ENCODE data around the gene CCDC66.

- TF ChIP-seq CTCF (conservative IDR thresholded peaks at IDR 0.05 in 1 of 2, IDR thresholded peaks at IDR 0.05 in 1 of 2; ENCODE audit: low read depth in 1 of 2, low read length in 2 of 2) (no peak), EZH2 (IDR thresholded peaks at IDR 0.05; ENCODE audit: low read length, missing control alignments) (no peak)
These were observed 63.4 kb downstream of the CCDC66 start for GRCh38 chr3:56620371-56620770.

Data from fibroblast of lung (primary cell).